Ishikawa (cell line): ENCODE data around the gene SH3RF3.

ENCODE experiments used
- CEBPB ChIP-seq: IDR thresholded peaks from 2 replicates; pipeline ENCODE4 v1.6.1; 2012
- CREB1 ChIP-seq: IDR thresholded peaks from 2 replicates; pipeline ENCODE4 v1.6.1; 2012; ENCODE audit warnings: low read depth
- EGR1 ChIP-seq: IDR thresholded peaks from 2 replicates; pipeline ENCODE4 v1.6.1; 2012
- EP300 ChIP-seq: IDR thresholded peaks from 2 replicates; pipeline ENCODE4 v1.6.1; 2012; ENCODE audit warnings: borderline replicate concordance
- FOXM1 ChIP-seq: IDR thresholded peaks from 2 replicates; pipeline ENCODE4 v1.6.1; 2012; ENCODE audit warnings: low read depth, borderline replicate concordance
- NFIC ChIP-seq: IDR thresholded peaks from 2 replicates; pipeline ENCODE4 v1.6.1; 2012
- RAD21 ChIP-seq: IDR thresholded peaks from 2 replicates; pipeline ENCODE4 v1.6.1; 2012; ENCODE audit warnings: low read depth
- TAF1 ChIP-seq: IDR thresholded peaks from 2 replicates; pipeline ENCODE4 v1.6.1; 2012; ENCODE audit warnings: low read depth, mild to moderate bottlenecking
- TCF12 ChIP-seq: IDR thresholded peaks from 2 replicates; pipeline ENCODE4 v1.6.1; 2012; ENCODE audit warnings: low read depth
- TEAD4 ChIP-seq: IDR thresholded peaks from 2 replicates; pipeline ENCODE4 v1.6.1; 2012
- YY1 ChIP-seq: IDR thresholded peaks from 2 replicates; pipeline ENCODE4 v1.6.1; 2012; ENCODE audit warnings: low read depth
- ZBTB7A ChIP-seq: IDR thresholded peaks from 2 replicates; pipeline ENCODE4 v1.6.1; 2012; ENCODE audit warnings: low read depth
- TF ChIP-seq, protein P1 (sequence below): IDR thresholded peaks from 2 replicates; pipeline ENCODE4 v1.6.1; 2012
- TF ChIP-seq, protein P2 (sequence below): IDR thresholded peaks from 2 replicates; pipeline ENCODE4 v1.6.1; 2012; ENCODE audit warnings: low read depth, mild to moderate bottlenecking
- TF ChIP-seq, protein P3 (sequence below): IDR thresholded peaks from 2 replicates; pipeline ENCODE4 v1.6.1; 2012

SH3RF3 gene

DNA sequence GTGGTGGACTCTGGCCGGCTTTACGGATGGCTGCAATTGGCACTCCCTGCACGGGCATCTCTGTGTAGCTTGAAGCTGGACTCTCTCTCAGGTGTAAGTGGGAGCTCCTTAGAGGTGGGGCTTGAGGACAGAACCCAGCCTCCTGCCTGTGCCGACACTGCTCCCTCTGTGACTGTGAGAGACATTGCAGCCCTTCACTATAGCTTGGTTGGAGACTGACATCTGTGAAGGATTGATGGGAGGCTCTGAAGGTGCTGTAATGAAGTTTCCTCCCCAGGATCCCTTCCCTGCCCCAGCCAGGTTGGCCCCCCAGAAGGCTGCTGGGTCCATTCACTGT lies 166.7 kb downstream of the SH3RF3 start:
- TF ChIP-seq TAF1 (no peak), CREB1 (no peak), TCF12 (no peak), FOXM1 (no peak)
- TF ChIP-seq, protein P1, sequence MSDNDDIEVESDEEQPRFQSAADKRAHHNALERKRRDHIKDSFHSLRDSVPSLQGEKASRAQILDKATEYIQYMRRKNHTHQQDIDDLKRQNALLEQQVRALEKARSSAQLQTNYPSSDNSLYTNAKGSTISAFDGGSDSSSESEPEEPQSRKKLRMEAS: no peak
- TF ChIP-seq, protein P2, sequence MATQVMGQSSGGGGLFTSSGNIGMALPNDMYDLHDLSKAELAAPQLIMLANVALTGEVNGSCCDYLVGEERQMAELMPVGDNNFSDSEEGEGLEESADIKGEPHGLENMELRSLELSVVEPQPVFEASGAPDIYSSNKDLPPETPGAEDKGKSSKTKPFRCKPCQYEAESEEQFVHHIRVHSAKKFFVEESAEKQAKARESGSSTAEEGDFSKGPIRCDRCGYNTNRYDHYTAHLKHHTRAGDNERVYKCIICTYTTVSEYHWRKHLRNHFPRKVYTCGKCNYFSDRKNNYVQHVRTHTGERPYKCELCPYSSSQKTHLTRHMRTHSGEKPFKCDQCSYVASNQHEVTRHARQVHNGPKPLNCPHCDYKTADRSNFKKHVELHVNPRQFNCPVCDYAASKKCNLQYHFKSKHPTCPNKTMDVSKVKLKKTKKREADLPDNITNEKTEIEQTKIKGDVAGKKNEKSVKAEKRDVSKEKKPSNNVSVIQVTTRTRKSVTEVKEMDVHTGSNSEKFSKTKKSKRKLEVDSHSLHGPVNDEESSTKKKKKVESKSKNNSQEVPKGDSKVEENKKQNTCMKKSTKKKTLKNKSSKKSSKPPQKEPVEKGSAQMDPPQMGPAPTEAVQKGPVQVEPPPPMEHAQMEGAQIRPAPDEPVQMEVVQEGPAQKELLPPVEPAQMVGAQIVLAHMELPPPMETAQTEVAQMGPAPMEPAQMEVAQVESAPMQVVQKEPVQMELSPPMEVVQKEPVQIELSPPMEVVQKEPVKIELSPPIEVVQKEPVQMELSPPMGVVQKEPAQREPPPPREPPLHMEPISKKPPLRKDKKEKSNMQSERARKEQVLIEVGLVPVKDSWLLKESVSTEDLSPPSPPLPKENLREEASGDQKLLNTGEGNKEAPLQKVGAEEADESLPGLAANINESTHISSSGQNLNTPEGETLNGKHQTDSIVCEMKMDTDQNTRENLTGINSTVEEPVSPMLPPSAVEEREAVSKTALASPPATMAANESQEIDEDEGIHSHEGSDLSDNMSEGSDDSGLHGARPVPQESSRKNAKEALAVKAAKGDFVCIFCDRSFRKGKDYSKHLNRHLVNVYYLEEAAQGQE: no peak

DNA sequence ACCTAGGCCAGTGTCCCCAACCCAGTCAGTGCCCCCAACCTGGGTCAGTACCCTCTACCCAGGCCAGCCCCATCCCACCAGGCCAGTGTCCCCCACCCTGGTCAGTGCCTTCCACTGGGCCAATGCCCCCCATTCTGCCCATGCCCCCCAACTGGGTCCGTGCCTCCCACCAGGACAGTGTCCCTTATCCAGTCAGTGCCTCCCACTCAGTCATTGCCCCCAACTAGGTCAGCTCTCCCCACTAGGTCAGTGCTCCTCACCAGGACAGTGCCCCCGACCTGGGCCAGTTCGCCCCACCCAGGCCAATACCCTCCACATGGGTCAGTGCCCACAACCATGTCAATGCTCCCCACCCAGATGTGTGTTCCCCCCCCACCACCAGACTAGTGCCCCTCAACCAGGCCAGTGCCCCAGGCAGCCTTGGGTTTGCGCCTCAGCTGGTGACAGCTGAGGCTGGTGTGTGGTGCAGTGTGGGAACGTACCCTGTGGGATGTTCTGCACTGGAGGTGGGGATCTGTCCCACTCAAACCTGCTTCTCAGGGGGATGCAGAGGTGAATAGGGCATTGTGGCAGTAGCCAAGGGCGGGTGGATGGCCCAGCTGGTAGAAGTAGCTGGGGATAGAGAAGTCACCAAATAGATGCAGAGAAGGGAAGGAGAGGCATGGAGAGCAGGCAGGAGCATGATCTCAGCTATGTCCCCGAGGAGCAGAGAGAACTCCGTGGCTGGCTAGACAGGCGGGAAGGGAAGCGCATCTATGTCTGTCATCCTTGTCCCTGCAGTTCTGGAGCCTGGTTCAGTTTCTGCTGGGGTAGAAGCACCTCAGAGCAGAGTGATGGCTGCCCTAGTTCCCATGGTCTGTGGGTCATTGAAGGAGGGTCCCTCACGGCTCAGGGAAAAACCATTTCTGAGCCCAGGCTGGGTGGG lies 168.8 kb downstream of the SH3RF3 start:
- no peak for TF ChIP-seq FOXM1
- no peak for TF ChIP-seq EP300
- TF ChIP-seq TAF1: no peak
- no peak for TF ChIP-seq CEBPB
- TF ChIP-seq, protein P3, sequence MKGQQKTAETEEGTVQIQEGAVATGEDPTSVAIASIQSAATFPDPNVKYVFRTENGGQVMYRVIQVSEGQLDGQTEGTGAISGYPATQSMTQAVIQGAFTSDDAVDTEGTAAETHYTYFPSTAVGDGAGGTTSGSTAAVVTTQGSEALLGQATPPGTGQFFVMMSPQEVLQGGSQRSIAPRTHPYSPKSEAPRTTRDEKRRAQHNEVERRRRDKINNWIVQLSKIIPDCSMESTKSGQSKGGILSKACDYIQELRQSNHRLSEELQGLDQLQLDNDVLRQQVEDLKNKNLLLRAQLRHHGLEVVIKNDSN: no peak
- no peak for TF ChIP-seq NFIC
- TF ChIP-seq, protein P2: no peak
- TF ChIP-seq YY1: no peak
- TF ChIP-seq ZBTB7A: no peak
- TF ChIP-seq, protein P1: no peak
- TF ChIP-seq TEAD4: no peak
- no peak for TF ChIP-seq RAD21
- no peak for TF ChIP-seq TCF12
- TF ChIP-seq EGR1: no peak
- no peak for TF ChIP-seq CREB1

DNA sequence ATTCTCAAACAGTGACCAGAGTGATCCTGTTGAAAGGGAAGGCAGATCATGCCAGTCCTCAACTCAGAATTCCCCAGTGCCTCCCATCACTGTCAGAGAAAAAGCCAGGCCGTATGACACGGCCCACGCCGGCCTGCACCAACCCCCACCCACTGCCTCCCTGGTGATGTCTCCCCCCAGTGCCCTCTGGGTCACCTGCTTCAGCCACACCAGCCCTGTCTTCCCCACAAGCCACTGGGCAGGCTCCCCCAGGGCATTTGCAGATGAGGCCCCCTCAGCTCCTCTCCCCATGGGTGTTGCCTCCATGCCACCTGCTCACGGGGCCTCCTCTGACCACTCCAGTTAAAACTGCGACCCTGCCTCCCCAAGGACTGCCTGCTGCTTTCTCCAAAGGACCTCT lies 169.8 kb downstream of the SH3RF3 start:
- TF ChIP-seq CEBPB (no peak), FOXM1 (no peak), RAD21 (no peak)
- TF ChIP-seq, protein P2: no peak

DNA sequence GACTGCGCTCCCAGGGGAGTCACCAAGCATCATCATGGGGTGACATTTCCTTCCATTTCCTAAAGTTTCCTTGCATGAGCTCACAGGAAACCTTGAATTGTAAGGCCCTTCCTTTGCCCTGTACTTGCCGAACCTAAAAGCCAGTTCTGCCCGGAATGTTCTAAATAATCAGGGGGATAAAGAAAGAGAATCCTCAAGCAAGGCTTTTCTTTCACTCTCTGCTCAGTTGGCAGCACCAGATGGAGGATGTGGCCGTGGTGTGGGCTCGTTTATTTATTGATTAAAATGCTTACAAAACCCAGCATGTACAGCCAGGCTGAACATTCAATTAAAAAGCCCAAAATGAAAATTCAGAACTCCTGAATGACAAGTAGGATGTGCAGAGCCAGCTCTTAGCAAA lies 170.5 kb downstream of the SH3RF3 start:
- TF ChIP-seq EP300 (no peak), NFIC (no peak), CREB1 (no peak), ZBTB7A (no peak), TCF12 (no peak), FOXM1 (no peak), CEBPB (no peak), TAF1 (no peak)
- TF ChIP-seq, protein P2: no peak
- TF ChIP-seq, protein P1: no peak
